Stomach smooth muscle (tissue), 2 donors: ENCODE measurements around the gene VSIG4.

ENCODE experiments used
- H3K27ac ChIP-seq: one replicate; pipeline ENCODE4 v1.7.0; 2013; ENCODE audit warnings: mild to moderate bottlenecking, low read length, inconsistent platforms
- H3K27me3 ChIP-seq, 2 donors: one replicate each; pipeline ENCODE4 v1.7.0; 2013; ENCODE audit warnings: low read length in 2 of 2; ENCODE audit not compliant: insufficient read depth in 2 of 2, control insufficient read depth in 1 of 2
- H3K36me3 ChIP-seq, 2 donors: one replicate each; pipeline ENCODE4 v1.7.0; 2013; ENCODE audit warnings: low read length in 2 of 2; ENCODE audit not compliant: control insufficient read depth in 2 of 2, insufficient read depth in 2 of 2
- H3K4me1 ChIP-seq: one replicate; pipeline ENCODE4 v1.7.0; 2013; ENCODE audit warnings: low read length; ENCODE audit not compliant: control insufficient read depth, insufficient read depth
- H3K4me3 ChIP-seq, 2 donors: one replicate each; pipeline ENCODE4 v1.7.0; 2013; ENCODE audit warnings: low read length in 2 of 2
- H3K9ac ChIP-seq, 2 donors: one replicate each; pipeline ENCODE4 v1.7.0; 2013; ENCODE audit warnings: low read length in 2 of 2, mild to moderate bottlenecking in 1 of 2
- H3K9me3 ChIP-seq, 2 donors: one replicate each; pipeline ENCODE4 v1.7.0; 2013; ENCODE audit warnings: low read length in 2 of 2; ENCODE audit not compliant: control insufficient read depth in 2 of 2
- donor health status: healthy.
- donor health status: Pancreatic carcinoma.

Gene VSIG4

DNA sequence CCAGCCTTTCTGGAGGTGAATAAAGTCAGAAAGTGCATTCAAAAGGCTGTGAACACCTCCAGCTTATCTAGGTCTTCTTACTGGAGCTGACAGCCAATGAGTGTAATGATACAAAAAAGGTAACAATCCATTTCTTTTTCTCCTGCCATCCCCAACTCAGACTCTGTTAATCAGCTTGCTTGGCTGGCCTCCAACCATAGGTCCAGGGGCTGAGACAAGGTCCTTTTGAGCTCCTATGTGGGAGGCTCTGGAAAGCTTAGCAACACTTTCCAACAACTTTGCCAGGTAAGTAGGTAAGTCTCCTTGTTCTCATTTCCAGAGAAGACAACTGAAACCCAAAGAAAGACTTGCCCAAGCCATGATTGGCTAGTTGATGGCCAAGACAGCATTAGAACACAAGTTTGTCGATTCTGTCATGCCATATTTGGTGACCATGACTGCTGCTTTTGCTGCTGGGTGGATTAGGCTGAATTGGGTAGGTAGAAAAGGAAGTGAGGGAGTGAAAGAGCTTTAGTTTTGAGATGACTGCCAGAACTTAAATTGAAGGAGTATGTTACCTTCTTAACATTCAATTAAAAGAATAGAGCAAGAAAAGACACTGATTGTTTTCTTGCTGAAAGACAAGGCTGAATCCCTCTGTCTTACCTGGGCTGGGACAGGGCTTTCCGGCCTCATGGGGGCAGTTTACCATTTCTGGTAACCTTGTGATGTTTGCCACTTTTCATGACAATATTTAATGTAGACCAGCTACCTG is 22.8 kb downstream of the VSIG4 start:
- no peaks in the 10 kb centered on the region for H3K4me1 ChIP-seq

GRCh38 chrX:66015900-66016689 is 23.8 kb downstream of the VSIG4 start:
- peaks cover 0 to 14% of the 10 kb centered on the region in 2 donors for H3K27me3 ChIP-seq
- no peak overlapping the region for H3K27ac ChIP-seq
- H3K9me3 ChIP-seq: no peaks in the 10 kb centered on the region
- no peaks in the 10 kb centered on the region for H3K36me3 ChIP-seq
- no peak overlapping the region for H3K9ac ChIP-seq
- H3K4me3 ChIP-seq: no peak overlapping the region
- H3K4me1 ChIP-seq: no peaks in the 10 kb centered on the region

More for the DNA sequence above, 22.8 kb downstream of the VSIG4 start:
- Histone ChIP-seq H3K27me3 (peaks cover 0 to 16% of the 10 kb centered on the region in 2 donors), H3K27ac (no peak overlapping the region), H3K9me3 (no peaks in the 10 kb centered on the region), H3K36me3 (no peaks in the 10 kb centered on the region), H3K9ac (no peak overlapping the region), H3K4me3 (no peak overlapping the region)

DNA sequence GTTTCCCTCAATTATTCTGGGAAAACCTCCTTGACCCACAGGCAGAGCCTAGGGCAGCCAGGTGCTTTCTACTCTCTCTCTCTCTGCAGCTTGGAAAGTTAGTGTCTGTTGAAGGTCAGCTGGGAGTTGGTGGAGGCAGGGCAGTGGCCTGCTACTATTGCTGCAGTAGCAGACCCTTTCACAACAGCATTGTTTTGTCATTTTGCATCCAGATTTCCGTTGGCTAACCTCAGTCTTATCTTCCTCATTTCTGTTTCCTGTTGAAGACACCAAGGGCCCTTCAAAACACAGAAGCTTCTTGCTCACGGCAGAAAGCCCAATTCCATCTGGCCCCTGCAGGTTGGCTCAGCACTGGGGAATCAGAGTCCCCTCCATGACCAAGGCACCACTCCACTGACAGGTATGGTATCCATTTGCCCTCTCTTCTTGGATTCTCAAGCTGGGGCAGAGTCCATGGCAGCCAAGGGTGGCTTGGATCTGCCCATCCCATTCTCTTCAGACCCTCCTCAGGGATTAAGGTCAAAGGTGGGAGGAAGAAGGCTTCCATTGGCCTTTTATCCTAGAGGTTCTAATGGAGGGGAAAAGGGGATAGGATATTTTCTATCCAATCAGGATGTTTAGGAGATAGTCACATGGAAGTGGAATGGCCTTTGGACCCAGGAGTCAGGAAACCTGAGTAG is 24.6 kb downstream of the VSIG4 start:
- Histone ChIP-seq H3K9ac (no peak overlapping the region), H3K4me3 (no peak overlapping the region), H3K36me3 (no peaks in the 10 kb centered on the region), H3K9me3 (no peaks in the 10 kb centered on the region), H3K27me3 (peaks cover 0 to 14% of the 10 kb centered on the region in 2 donors), H3K27ac (no peak overlapping the region), H3K4me1 (no peaks in the 10 kb centered on the region)

GRCh38 chrX:66014556-66014955 is 25.3 kb downstream of the VSIG4 start:
- no peak overlapping the region for H3K27ac ChIP-seq
- H3K9me3 ChIP-seq: no peaks in the 10 kb centered on the region
- no peaks in the 10 kb centered on the region for H3K36me3 ChIP-seq
- no peaks in the 10 kb centered on the region for H3K4me1 ChIP-seq
- H3K27me3 ChIP-seq: peaks cover 0 to 14% of the 10 kb centered on the region in 2 donors
- no peak overlapping the region for H3K9ac ChIP-seq
- H3K4me3 ChIP-seq: no peak overlapping the region

DNA sequence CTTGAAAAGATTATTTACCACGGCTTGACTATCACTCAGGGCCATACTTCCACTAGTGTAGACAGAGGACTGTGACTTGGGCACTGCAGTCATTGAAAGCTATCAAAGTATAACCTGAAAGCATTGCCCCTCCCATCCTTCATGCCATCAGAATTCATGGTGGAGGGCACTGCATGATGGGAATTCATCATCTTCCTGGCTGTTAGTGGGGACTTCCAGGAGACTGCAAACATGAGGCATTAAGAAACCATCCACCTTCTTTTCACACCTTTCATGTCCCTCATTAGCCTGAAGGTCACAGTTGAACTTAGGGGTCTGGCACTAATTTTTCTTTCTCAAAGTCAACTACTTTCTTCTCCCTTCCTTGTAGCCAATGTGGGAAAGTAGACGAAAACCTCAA is 25.8 kb downstream of the VSIG4 start:
- Histone ChIP-seq H3K27ac (no peak overlapping the region), H3K27me3 (peaks cover 0 to 13% of the 10 kb centered on the region in 2 donors), H3K9me3 (no peaks in the 10 kb centered on the region), H3K36me3 (no peaks in the 10 kb centered on the region), H3K4me1 (no peaks in the 10 kb centered on the region), H3K4me3 (no peak overlapping the region), H3K9ac (no peak overlapping the region)

DNA sequence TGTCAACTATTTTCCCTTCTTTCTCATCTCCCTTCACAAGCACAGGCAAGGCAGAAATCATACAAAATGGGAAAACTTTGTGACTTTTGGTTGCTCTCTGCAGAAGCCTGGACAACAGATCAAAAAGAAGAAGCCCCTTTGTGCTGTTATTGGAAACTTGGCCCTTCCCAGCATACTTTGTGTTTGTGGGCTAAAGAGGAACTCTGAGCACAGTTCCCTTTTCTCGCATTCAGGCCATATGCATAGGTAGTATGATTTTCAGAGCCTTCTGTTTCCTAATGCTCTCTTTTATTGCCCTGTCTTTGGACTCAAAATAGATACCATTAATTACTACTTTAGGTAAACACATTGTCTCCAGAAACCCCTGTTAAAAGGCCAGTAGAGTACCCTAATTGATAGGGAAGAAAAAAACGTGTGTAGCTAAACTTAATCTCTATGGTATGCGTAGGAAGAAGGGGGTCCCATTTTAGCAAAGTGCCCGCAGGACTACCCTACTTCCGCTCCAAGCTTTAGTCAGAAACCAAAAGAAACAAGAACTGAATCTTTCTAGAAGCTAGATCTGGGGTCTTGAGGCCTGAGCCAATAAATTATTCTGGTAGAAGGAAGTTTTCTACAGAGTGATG is 26.6 kb downstream of the VSIG4 start:
- H3K36me3 ChIP-seq: no peaks in the 10 kb centered on the region
- no peaks in the 10 kb centered on the region for H3K4me1 ChIP-seq
- no peak overlapping the region for H3K9ac ChIP-seq
- H3K4me3 ChIP-seq: no peak overlapping the region
- no peaks in the 10 kb centered on the region for H3K9me3 ChIP-seq
- H3K27me3 ChIP-seq: peaks cover 0 to 7% of the 10 kb centered on the region in 2 donors
- H3K27ac ChIP-seq: no peak overlapping the region

DNA sequence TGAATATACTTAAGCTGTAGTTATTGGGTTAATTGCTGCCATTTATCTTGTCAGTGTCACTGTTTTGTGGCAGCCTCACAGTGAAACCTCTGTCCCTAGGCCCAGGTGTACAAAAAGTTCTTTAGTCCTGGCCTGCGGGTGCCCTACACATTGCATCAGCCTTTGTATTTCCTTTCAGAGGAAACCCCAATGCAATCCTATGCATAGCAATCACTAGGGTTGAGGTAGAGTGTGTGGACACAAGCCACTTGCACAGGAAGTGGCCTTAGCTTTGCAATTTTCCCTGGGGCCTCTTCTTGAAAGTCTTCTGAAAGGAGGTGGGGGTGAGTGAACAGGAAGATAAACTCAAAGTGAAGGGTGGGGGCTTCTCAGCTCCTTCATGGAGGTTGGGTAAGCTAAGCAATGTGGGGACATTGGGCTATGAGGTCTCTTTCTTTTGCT is 27.8 kb downstream of the VSIG4 start:
- H3K4me3 ChIP-seq: no peak overlapping the region
- no peaks in the 10 kb centered on the region for H3K36me3 ChIP-seq
- H3K27ac ChIP-seq: no peak overlapping the region
- H3K4me1 ChIP-seq: no peaks in the 10 kb centered on the region
- peaks cover 0 to 3% of the 10 kb centered on the region in 2 donors for H3K27me3 ChIP-seq
- H3K9me3 ChIP-seq: no peaks in the 10 kb centered on the region
- H3K9ac ChIP-seq: no peak overlapping the region

- Histone ChIP-seq H3K4me3 (no peak overlapping the region), H3K9ac (no peak overlapping the region), H3K27ac (no peak overlapping the region), H3K4me1 (no peaks in the 10 kb centered on the region), H3K27me3 (no peaks in the 10 kb centered on the region), H3K36me3 (no peaks in the 10 kb centered on the region), H3K9me3 (no peaks in the 10 kb centered on the region)
These were observed 30.5 kb downstream of the VSIG4 start for GRCh38 chrX:66009231-66009845.

DNA sequence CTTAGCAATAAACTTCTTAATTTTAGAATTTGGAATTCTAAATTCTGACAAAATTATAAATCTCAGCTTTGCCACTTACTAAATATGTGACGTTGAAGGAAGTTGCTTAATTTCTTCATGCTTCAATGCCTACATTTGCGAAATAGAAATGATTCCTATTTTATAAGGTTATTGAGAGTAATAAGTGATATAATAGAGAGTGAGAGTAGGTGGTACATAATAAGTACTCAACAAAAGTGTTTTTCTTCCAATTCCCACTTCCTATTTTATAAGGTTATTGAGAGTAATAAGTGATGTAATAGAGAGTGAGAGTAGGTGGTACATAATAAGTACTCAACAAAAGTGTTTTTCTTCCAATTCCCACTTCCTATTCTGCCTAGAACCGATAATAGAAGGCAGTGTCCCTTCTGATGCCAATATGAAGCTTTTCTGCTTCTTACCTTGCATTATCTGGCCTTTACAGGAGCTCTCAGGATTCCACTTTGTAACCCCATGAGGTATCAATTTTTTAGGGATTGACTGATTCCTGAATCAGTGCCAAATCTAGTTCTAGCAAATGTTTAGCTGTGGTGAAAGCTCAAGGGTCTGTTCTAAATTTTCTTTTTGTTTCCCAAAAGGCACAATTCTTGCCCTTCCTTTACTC is 31.4 kb downstream of the VSIG4 start:
- Histone ChIP-seq H3K9me3 (no peaks in the 10 kb centered on the region), H3K4me1 (no peaks in the 10 kb centered on the region), H3K9ac (no peak overlapping the region), H3K4me3 (no peak overlapping the region), H3K36me3 (no peaks in the 10 kb centered on the region), H3K27ac (no peak overlapping the region), H3K27me3 (no peaks in the 10 kb centered on the region)

GRCh38 chrX:66007851-66008250 is 32.0 kb downstream of the VSIG4 start:
- Histone ChIP-seq H3K27me3 (no peaks in the 10 kb centered on the region), H3K9me3 (no peaks in the 10 kb centered on the region), H3K9ac (no peak overlapping the region), H3K36me3 (no peaks in the 10 kb centered on the region), H3K4me1 (no peaks in the 10 kb centered on the region), H3K4me3 (no peak overlapping the region), H3K27ac (no peak overlapping the region)
